DMS 273 (cell line): Measurements from ENCODE around the gene ASIC1.
"Not testable (repeated sequence)": the region's sequence is repeated elsewhere in the genome, so short reads cannot be mapped to it uniquely, and the experiment has no call there.

Source experiments
- DNase-seq: peaks from one replicate; lab custom pipeline; 2025; ENCODE audit not compliant: unreplicated experiment; lab: John Stamatoyannopoulos, UW

ASIC1 gene

GRCh38 chr12:50084409-50084774 is 27.0 kb downstream of the ASIC1 start:
- DNase-seq, result not testable (repeated sequence)

GRCh38 chr12:50084775-50085614 is 27.6 kb downstream of the ASIC1 start, which contains the start of gene SMARCD1:
SMARCD1 (plus strand) TSS chr12:50085342; CDS start chr12:50085370, 28 bp downstream.
- peak; percentile 96 for DNase-seq

- DNase-seq, result no peak
Observed at GRCh38 chr12:50085615-50086072, 28.2 kb downstream of the ASIC1 start.

GRCh38 chr12:50086148-50086547 is 28.8 kb downstream of the ASIC1 start:
- DNase-seq, result no peak

- no peak for DNase-seq
Observed at GRCh38 chr12:50087151-50087550, 29.8 kb downstream of the ASIC1 start.

GRCh38 chr12:50087995-50088394 is 30.6 kb downstream of the ASIC1 start:
- DNase-seq, result no peak

GRCh38 chr12:50088577-50089335 is 31.4 kb downstream of the ASIC1 start:
- peak; percentile 71 for DNase-seq

GRCh38 chr12:50089730-50090129 is 32.3 kb downstream of the ASIC1 start:
- DNase-seq, result no peak

GRCh38 chr12:50090391-50090790 is 33.0 kb downstream of the ASIC1 start:
- no peak for DNase-seq

GRCh38 chr12:50097952-50098351 is 40.6 kb downstream of the ASIC1 start:
- DNase-seq, result no peak

- no peak for DNase-seq
Observed at GRCh38 chr12:50099302-50100008, 42.1 kb downstream of the ASIC1 start.

GRCh38 chr12:50100561-50100960 is 43.2 kb downstream of the ASIC1 start:
- DNase-seq, result no peak

GRCh38 chr12:50101663-50102062 is 44.3 kb downstream of the ASIC1 start:
- DNase-seq, result peak; percentile 57

- peak; percentile 13 for DNase-seq
Observed at GRCh38 chr12:50102131-50102531, 44.7 kb downstream of the ASIC1 start.

GRCh38 chr12:50102646-50103309 is 45.4 kb downstream of the ASIC1 start:
- peak; percentile 30 for DNase-seq

GRCh38 chr12:50103351-50103750 is 46.0 kb downstream of the ASIC1 start:
- no peak for DNase-seq

GRCh38 chr12:50103767-50104321 is 46.4 kb downstream of the ASIC1 start, which contains the start of gene GPD1:
GPD1 (plus strand) TSS chr12:50104008; CDS start chr12:50104051, 43 bp downstream.
- peak; percentile 87 for DNase-seq

GRCh38 chr12:50104417-50105366 is 47.3 kb downstream of the ASIC1 start:
- no peak for DNase-seq

- DNase-seq, result no peak
Observed at GRCh38 chr12:50105913-50106450, 48.6 kb downstream of the ASIC1 start.
